Activated T-helper 1 cell treated with anti-CD3 and anti-CD28 coated beads, Interleukin-12 subunit alpha, Interleukin-12 subunit beta, Interleukin-2, Interleukin-4 antibody, amounts not matched to agents 30 ng/mL and 10 ng/mL and 1 ng/mL, durations not matched to agents 14 hours and 24 hours and 36 hours (primary cell): Measurements from ENCODE around the gene WDR4. TPM values are rescaled to one million over a fixed set of nuclear protein-coding genes. Genes with fewer than 3 reads are reported as not detected.

ENCODE experiments used
- DNase-seq: peaks from one replicate; pipeline ENCODE4 v3.0.0; 2021; ENCODE audit warnings: low spot score
- H3K27ac Mint-ChIP-seq: one replicate; pipeline ENCODE4 v1.8.0; 2021; ENCODE audit warnings: mild to moderate bottlenecking, mixed read lengths
- H3K27me3 Mint-ChIP-seq: one replicate; pipeline ENCODE4 v1.8.0; 2022; ENCODE audit warnings: mild to moderate bottlenecking, moderate library complexity, mixed read lengths; ENCODE audit not compliant: insufficient read depth
- H3K36me3 Mint-ChIP-seq: one replicate; pipeline ENCODE4 v1.8.0; 2021; ENCODE audit warnings: low read depth, mixed read lengths
- H3K4me1 Mint-ChIP-seq: one replicate; pipeline ENCODE4 v1.8.0; 2021; ENCODE audit warnings: low read depth, mixed read lengths
- H3K4me3 Mint-ChIP-seq: one replicate; pipeline ENCODE4 v1.8.0; 2021; ENCODE audit warnings: mild to moderate bottlenecking, moderate library complexity, mixed read lengths
- H3K9me3 Mint-ChIP-seq: one replicate; pipeline ENCODE4 v1.8.0; 2021; ENCODE audit warnings: mixed read lengths
- intact Hi-C: fragments of 100-400 bp; cut with micrococcal nuclease; formaldehyde crosslinking; loops from one replicate; pipeline ENCODE4 v1.15.1; 2024
- total RNA-seq: library from RNA; stranded (reverse); gene quantifications from 2 replicates; pipeline ENCODE4 v1.2.3, GENCODE V29; 2022

Gene WDR4
- total RNA-seq, 1 donor from 2014 or later = 73.2 TPM

DNA sequence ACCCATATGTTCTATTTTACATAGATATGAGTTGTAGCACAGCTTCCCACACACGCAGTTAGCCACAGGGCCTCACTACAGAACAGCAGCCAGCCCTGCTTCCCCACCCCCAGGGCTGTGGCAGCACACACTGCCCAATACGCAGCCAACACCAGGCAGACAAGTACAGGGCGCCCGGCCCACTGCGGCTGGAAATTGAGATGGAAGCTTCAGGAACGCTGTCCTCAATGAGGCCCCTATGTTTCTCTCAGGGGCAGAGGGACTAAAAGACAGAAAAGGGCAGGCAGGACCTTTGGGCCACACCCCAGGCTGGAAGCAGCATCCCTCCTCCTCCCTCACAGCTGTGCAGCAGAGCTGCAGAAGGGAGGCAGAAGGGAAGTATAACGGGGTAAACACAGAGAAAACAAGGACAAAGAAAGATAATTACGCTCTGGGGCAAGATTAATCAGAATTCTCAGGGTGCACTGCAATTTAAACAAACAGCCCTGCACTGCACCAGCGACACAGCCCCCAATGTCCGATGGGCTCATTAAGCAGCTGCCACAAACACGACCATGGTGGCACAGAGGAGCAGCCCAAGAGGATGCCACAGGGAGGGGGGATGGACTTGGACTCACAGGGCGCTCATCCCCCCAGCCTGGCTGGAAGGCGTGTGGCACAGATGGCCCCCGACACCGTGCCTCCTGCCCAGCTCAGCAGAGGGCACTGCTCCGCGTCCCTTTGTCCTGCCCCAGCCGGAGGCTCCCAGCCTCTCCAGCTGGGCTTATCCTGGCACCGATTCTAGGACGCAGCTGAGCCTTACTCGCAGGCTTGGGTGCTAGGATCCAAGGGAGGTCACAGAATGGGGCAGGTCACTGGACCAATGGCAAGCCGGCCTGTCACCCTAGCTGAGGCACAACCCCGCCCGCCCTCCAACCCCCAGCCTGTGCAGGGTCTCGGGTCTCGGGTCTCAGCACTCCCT lies 14.2 kb downstream of the WDR4 start:
- DNase-seq = no peak
- intact Hi-C loops = no loop called here
- peaks cover 9% of the 10 kb centered on the region for H3K4me1 Mint-ChIP-seq
- H3K36me3 Mint-ChIP-seq = peaks cover 43% of the 10 kb centered on the region
- no peak overlapping the region for H3K4me3 Mint-ChIP-seq
- no peaks in the 10 kb centered on the region for H3K27me3 Mint-ChIP-seq
- H3K9me3 Mint-ChIP-seq = no peaks in the 10 kb centered on the region
- peak overlapping the region; percentile 40 for H3K27ac Mint-ChIP-seq

- Mint-ChIP-seq H3K27ac (no peak overlapping the region), H3K27me3 (no peaks in the 10 kb centered on the region)
- intact Hi-C loops = no loop called here
Measured at GRCh38 chr21:42864286-42864685, 15.1 kb downstream of the WDR4 start.

GRCh38 chr21:42863504-42863870 lies 15.9 kb downstream of the WDR4 start:
- H3K9me3 Mint-ChIP-seq = no peaks in the 10 kb centered on the region
- H3K27me3 Mint-ChIP-seq = no peaks in the 10 kb centered on the region
- DNase-seq = no peak
- peaks cover 9% of the 10 kb centered on the region for H3K4me1 Mint-ChIP-seq
- H3K36me3 Mint-ChIP-seq = peaks cover 40% of the 10 kb centered on the region
- no peak overlapping the region for H3K4me3 Mint-ChIP-seq
- intact Hi-C loops = no loop called here
- no peak overlapping the region for H3K27ac Mint-ChIP-seq

More at GRCh38 chr21:42864286-42864685, 15.1 kb downstream of the WDR4 start:
- Mint-ChIP-seq H3K4me1 (peaks cover 9% of the 10 kb centered on the region), H3K4me3 (no peak overlapping the region), H3K9me3 (no peaks in the 10 kb centered on the region), H3K36me3 (peaks cover 38% of the 10 kb centered on the region)
- DNase-seq = no peak

DNA sequence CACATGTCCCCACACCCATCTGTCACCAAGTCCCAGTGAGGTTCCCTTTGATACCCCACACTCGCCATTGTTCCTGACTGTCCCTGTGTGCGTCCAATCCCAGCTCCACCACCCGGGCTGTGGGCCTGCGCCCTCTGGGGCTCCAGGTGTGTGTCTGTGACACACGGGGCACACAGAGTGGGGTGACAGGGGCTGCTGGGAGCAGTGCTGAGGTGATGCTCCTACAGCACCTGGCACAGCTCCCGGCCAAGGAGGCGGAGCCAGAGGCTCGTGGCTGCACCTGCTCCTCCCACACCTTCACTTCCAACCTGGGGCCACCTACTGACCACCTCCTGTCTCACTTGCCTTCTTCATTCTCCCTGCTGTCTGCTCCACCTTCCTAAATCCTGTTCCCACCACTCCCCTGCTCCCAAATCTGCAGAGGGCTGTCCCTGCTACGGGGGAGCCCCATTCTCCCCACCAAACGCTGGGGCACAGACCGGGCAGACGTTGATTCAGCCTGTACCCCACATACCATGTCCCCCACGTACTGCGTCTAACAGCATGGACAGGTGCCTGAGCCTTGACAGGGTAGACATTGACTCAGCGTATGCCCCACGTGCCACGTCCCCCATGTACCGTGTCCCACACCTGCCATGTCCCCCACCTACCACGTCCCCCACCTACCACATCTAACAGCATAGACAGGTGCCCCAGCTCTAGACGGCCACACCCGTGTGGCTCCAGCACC lies 16.4 kb downstream of the WDR4 start:
- Mint-ChIP-seq H3K9me3 (no peaks in the 10 kb centered on the region), H3K36me3 (peaks cover 38% of the 10 kb centered on the region), H3K27me3 (no peaks in the 10 kb centered on the region), H3K4me1 (peaks cover 9% of the 10 kb centered on the region), H3K27ac (no peak overlapping the region), H3K4me3 (no peak overlapping the region)
- intact Hi-C loops = no loop called here
- DNase-seq = no peak

GRCh38 chr21:42861848-42862400 lies 17.4 kb downstream of the WDR4 start:
- peaks cover 9% of the 10 kb centered on the region for H3K4me1 Mint-ChIP-seq

DNA sequence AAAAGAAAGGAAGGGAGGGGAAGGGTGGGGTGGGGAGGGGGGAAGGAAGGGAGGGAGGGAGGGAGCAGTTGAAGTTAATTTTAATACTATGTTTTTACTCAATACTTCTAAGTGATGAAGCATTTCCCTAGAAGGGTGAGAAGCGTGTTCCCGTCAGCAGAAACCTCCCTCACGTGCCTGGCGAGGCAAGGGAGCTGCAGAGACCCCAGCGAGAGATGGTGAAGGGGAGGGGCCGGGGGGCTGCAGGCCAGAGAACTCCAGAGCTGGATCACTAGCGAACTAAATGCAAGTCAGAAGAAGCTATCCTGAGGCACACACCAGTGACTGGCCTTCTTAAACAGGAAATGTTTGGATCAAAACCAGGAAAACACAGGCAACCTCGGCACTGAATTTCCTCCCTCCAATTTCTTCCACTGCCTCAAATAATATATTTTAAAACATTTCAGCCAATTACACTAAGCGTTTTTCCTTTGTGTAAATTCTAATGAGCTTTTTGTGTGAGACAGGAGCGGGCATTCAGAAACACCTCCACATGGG lies 18.0 kb downstream of the WDR4 start:
- Mint-ChIP-seq H3K9me3 (no peaks in the 10 kb centered on the region), H3K36me3 (peaks cover 40% of the 10 kb centered on the region), H3K4me1 (peaks cover 9% of the 10 kb centered on the region), H3K27me3 (no peaks in the 10 kb centered on the region), H3K4me3 (no peak overlapping the region), H3K27ac (no peak overlapping the region)
- intact Hi-C loops = no loop called here
- DNase-seq = no peak

More at GRCh38 chr21:42861848-42862400, 17.4 kb downstream of the WDR4 start:
- Mint-ChIP-seq H3K27ac (no peak overlapping the region), H3K36me3 (peaks cover 40% of the 10 kb centered on the region), H3K4me3 (no peak overlapping the region), H3K9me3 (no peaks in the 10 kb centered on the region), H3K27me3 (no peaks in the 10 kb centered on the region)
- intact Hi-C loops = no loop called here
- no peak for DNase-seq

- peaks cover 9% of the 10 kb centered on the region for H3K4me1 Mint-ChIP-seq
- no peaks in the 10 kb centered on the region for H3K27me3 Mint-ChIP-seq
- H3K27ac Mint-ChIP-seq = no peak overlapping the region
- peaks cover 39% of the 10 kb centered on the region for H3K36me3 Mint-ChIP-seq
- no peak for DNase-seq
- H3K4me3 Mint-ChIP-seq = no peak overlapping the region
- intact Hi-C loops = no loop called here
- H3K9me3 Mint-ChIP-seq = no peaks in the 10 kb centered on the region
Measured at GRCh38 chr21:42860345-42860744, 19.0 kb downstream of the WDR4 start.

DNA sequence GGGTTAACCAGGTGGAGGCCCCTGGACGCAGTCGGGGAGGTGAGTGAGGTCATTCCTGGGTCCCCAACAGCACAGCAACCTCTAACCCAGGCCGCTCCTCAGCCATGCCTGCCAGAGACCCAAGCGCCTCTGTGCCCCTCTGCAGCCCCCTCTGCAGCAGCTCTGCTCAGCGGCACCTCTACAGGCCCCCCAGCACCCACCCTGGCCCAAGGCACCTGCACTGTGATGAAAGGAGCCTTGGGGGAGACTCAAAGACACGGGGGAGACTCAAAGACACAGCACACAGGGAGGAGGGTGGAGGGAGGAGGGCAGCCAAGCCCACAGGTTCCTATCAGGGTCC lies 19.5 kb downstream of the WDR4 start:
- H3K4me1 Mint-ChIP-seq = peaks cover 8% of the 10 kb centered on the region
- peaks cover 39% of the 10 kb centered on the region for H3K36me3 Mint-ChIP-seq
- intact Hi-C loops = no loop called here

GRCh38 chr21:42858957-42859890 lies 20.1 kb downstream of the WDR4 start:
- H3K27ac Mint-ChIP-seq = no peak overlapping the region
- no peaks in the 10 kb centered on the region for H3K9me3 Mint-ChIP-seq
- H3K27me3 Mint-ChIP-seq = no peaks in the 10 kb centered on the region
- H3K4me3 Mint-ChIP-seq = no peak overlapping the region
- no peak for DNase-seq
- intact Hi-C loops = no loop called here
- H3K36me3 Mint-ChIP-seq = peaks cover 40% of the 10 kb centered on the region
- peaks cover 4% of the 10 kb centered on the region for H3K4me1 Mint-ChIP-seq

More for the DNA sequence above, 19.5 kb downstream of the WDR4 start:
- Mint-ChIP-seq H3K27me3 (no peaks in the 10 kb centered on the region), H3K4me3 (no peak overlapping the region), H3K9me3 (no peaks in the 10 kb centered on the region), H3K27ac (no peak overlapping the region)
- no peak for DNase-seq

- no peaks in the 10 kb centered on the region for H3K9me3 Mint-ChIP-seq
- no peak overlapping the region for H3K27ac Mint-ChIP-seq
- intact Hi-C loops = no loop called here
- DNase-seq = no peak
- H3K27me3 Mint-ChIP-seq = no peaks in the 10 kb centered on the region
- peaks cover 4% of the 10 kb centered on the region for H3K4me1 Mint-ChIP-seq
- no peak overlapping the region for H3K4me3 Mint-ChIP-seq
- H3K36me3 Mint-ChIP-seq = peaks cover 41% of the 10 kb centered on the region
Measured at GRCh38 chr21:42858185-42858847, 21.0 kb downstream of the WDR4 start.

GRCh38 chr21:42857216-42857615 lies 22.1 kb downstream of the WDR4 start:
- no peak overlapping the region for H3K27ac Mint-ChIP-seq
- H3K9me3 Mint-ChIP-seq = no peaks in the 10 kb centered on the region
- intact Hi-C loops = no loop called here
- H3K27me3 Mint-ChIP-seq = no peaks in the 10 kb centered on the region
- H3K36me3 Mint-ChIP-seq = peaks cover 35% of the 10 kb centered on the region
- no peak for DNase-seq
- no peak overlapping the region for H3K4me3 Mint-ChIP-seq
- peaks cover 4% of the 10 kb centered on the region for H3K4me1 Mint-ChIP-seq

DNA sequence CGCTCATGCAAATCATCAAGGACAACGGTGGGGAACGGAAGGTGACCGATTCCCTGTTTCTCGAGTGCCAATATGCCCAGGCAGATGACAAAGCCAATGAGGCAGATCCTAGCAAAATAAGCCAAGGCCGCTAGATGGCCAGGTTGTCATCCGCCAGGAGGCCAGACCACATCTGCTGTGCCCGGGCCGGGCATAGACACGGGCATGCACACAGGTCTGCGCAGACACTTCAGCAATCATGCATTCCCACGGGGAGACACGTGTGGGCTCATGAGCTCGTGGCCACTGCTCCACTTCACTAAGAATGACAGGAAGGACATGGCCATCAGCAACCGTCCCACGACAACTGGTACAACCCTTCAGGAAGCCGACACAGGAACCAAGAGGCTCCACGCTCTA lies 23.4 kb downstream of the WDR4 start:
- Mint-ChIP-seq H3K27me3 (no peaks in the 10 kb centered on the region), H3K36me3 (peaks cover 36% of the 10 kb centered on the region), H3K4me3 (no peak overlapping the region), H3K9me3 (no peaks in the 10 kb centered on the region), H3K27ac (no peak overlapping the region), H3K4me1 (peaks cover 4% of the 10 kb centered on the region)
- DNase-seq = no peak
- intact Hi-C loops = no loop called here
